ENCODE measurements around the gene COTL1. TPM values are rescaled to one million over a fixed set of nuclear protein-coding genes. Genes with fewer than 3 reads are reported as not detected.

Gene COTL1
- total and polyA plus RNA-seq, 2 of the 13 experiments (the other 11 are each of a cell fraction or from before 2014, with no cell fraction given): 8.7 to 16.9 TPM

DNA sequence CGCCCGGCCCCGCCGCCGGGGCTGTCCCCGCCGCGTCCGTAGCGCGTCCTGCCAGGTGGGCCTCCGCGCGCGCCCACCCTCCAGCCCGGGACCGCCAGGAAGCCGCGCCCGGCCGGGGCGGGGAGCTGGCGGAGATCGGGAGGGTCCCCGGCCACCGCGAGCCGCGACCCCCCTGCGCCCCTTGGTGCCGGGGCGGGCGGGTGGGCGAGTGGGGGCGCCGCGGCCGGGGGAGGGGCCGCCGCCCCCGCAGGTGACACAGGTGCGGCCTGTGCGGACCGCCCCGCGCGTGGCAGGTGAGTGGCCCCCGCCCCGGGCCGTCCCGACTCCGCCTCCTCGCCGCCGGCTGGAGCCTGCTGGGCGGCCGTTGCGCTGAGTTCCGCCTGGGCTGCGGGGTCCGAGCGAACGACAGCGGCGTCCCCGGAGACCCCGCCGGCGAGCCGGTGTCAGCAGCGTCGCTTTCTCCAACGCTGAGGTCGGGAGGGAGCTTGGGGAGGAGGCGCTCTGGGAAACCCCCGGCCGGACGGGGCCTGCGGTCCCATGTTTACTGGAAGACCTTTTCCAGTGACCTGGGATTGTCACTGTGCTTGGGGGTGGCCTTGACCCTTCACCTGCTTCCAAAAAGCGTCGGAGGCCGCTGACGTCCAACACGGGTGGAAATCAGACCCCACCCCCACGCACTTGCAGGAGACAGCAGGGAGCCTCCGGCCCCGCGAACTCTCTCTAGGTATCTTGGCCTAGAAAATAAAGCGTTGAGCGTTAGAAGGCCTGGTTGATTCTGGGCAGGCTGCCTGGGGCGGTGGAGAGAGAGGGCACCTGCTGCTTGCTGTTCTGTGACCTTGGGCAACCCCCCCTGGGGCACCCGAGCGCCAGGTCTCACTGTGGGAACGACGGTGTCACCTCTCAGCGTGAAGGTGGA lies 31.0 kb upstream of the COTL1 start (continued):
- TF ChIP-seq, protein P1, sequence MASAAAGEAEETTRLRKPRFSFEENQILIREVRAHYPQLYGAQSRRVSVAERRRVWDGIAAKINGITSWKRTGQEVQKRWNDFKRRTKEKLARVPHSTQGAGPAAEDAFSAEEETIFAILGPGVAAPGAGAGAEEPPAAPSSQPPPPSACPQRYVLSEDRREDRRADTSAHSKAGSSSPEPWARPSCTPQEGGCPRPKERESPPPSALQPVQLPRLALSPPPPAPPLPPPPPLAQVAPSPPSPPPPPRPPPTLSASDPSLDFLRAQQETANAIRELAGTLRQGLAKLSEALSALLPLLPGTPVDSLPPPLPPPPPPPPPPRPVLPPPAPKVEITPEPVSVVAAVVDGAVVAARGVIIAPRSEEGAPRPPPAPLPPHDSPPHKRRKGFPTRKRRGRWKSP (CRISPR knock-in tag; IDR thresholded peaks at IDR 0.05): peak; percentile 60; the same call in 1 of the 2 replicates
- TF ChIP-seq ZBTB33 (CRISPR knock-in tag; IDR thresholded peaks at IDR 0.05): peak; percentile 70
- TF ChIP-seq, protein P2, sequence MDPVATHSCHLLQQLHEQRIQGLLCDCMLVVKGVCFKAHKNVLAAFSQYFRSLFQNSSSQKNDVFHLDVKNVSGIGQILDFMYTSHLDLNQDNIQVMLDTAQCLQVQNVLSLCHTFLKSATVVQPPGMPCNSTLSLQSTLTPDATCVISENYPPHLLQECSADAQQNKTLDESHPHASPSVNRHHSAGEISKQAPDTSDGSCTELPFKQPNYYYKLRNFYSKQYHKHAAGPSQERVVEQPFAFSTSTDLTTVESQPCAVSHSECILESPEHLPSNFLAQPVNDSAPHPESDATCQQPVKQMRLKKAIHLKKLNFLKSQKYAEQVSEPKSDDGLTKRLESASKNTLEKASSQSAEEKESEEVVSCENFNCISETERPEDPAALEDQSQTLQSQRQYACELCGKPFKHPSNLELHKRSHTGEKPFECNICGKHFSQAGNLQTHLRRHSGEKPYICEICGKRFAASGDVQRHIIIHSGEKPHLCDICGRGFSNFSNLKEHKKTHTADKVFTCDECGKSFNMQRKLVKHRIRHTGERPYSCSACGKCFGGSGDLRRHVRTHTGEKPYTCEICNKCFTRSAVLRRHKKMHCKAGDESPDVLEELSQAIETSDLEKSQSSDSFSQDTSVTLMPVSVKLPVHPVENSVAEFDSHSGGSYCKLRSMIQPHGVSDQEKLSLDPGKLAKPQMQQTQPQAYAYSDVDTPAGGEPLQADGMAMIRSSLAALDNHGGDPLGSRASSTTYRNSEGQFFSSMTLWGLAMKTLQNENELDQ (CRISPR knock-in tag; IDR thresholded peaks at IDR 0.05; ENCODE audit: borderline replicate concordance): no peak
- TF ChIP-seq, protein P3, sequence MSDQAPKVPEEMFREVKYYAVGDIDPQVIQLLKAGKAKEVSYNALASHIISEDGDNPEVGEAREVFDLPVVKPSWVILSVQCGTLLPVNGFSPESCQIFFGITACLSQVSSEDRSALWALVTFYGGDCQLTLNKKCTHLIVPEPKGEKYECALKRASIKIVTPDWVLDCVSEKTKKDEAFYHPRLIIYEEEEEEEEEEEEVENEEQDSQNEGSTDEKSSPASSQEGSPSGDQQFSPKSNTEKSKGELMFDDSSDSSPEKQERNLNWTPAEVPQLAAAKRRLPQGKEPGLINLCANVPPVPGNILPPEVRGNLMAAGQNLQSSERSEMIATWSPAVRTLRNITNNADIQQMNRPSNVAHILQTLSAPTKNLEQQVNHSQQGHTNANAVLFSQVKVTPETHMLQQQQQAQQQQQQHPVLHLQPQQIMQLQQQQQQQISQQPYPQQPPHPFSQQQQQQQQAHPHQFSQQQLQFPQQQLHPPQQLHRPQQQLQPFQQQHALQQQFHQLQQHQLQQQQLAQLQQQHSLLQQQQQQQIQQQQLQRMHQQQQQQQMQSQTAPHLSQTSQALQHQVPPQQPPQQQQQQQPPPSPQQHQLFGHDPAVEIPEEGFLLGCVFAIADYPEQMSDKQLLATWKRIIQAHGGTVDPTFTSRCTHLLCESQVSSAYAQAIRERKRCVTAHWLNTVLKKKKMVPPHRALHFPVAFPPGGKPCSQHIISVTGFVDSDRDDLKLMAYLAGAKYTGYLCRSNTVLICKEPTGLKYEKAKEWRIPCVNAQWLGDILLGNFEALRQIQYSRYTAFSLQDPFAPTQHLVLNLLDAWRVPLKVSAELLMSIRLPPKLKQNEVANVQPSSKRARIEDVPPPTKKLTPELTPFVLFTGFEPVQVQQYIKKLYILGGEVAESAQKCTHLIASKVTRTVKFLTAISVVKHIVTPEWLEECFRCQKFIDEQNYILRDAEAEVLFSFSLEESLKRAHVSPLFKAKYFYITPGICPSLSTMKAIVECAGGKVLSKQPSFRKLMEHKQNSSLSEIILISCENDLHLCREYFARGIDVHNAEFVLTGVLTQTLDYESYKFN (CRISPR knock-in tag; conservative IDR thresholded peaks at IDR 0.05): peak; percentile 34
- peak; percentile 56; the same call in 1 of the 2 replicates for TF ChIP-seq ARID2 (CRISPR knock-in tag; IDR thresholded peaks at IDR 0.05; ENCODE audit: borderline replicate concordance)
- TF ChIP-seq, protein P4, sequence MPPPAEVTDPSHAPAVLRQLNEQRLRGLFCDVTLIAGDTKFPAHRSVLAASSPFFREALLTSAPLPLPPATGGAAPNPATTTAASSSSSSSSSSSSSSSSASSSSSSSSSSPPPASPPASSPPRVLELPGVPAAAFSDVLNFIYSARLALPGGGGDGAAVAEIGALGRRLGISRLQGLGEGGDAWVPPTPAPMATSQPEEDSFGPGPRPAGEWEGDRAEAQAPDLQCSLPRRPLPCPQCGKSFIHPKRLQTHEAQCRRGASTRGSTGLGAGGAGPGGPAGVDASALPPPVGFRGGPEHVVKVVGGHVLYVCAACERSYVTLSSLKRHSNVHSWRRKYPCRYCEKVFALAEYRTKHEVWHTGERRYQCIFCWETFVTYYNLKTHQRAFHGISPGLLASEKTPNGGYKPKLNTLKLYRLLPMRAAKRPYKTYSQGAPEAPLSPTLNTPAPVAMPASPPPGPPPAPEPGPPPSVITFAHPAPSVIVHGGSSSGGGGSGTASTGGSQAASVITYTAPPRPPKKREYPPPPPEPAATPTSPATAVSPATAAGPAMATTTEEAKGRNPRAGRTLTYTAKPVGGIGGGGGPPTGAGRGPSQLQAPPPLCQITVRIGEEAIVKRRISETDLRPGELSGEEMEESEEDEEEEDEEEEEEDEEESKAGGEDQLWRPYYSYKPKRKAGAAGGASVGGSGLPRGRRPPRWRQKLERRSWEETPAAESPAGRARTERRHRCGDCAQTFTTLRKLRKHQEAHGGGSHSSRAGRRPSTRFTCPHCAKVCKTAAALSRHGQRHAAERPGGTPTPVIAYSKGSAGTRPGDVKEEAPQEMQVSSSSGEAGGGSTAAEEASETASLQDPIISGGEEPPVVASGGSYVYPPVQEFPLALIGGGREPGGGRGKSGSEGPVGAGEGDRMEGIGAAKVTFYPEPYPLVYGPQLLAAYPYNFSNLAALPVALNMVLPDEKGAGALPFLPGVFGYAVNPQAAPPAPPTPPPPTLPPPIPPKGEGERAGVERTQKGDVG (CRISPR knock-in tag; IDR thresholded peaks at IDR 0.05; ENCODE audit: borderline replicate concordance): peak; percentile 74; the same call in 1 of the 2 replicates
- TF ChIP-seq FOSL1 (CRISPR knock-in tag; IDR thresholded peaks at IDR 0.05; ENCODE audit: borderline replicate concordance): no peak
- no peak for TF ChIP-seq CHD4 (IDR thresholded peaks at IDR 0.05; ENCODE audit: borderline replicate concordance, low read length)
